Smooth muscle cell of the brain vasculature (primary cell): ENCODE measurements around the gene LRRC7.

ENCODE experiments used
- DNase-seq: peaks from one replicate; pipeline ENCODE4 v3.0.0-alpha.2; 2012; ENCODE audit warnings: low read depth, low spot score

Gene LRRC7

GRCh38 chr1:69765951-69766350 lies 198.2 kb downstream of the LRRC7 start:
- no peak for DNase-seq

DNA sequence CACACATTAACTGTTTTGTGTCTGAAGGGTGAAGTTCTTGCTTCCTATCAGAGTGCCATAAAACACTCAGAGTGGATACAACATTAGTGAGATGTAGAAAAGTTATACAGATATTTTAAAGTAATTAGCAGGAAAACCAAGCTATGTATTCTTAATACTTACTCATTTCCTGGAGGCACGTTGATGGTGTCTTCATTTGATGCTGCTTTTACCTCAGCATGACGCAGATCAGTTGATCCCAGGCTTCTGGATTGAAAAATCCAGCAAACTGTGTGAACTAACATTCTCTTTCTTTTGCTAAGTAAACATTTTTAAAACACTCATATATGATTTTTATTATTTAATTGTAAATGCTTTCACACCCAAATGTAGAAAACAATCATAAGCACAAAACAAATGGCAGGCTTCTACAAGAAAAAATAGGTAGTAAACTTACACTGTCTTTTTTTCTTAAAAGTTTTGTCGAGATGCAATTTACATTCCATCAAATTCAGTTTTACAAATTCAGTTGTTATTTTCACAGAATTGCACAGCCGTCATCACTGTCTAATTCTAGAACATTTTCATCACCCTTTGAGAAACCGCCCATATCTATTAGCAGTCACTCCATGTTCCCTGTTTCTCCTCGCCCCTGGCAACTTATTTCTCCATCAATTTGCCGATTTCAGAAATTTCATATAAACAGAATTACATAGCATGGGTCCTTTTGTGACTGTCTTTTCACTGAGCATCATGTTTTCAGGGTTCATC lies 198.9 kb downstream of the LRRC7 start:
- no peak for DNase-seq

DNA sequence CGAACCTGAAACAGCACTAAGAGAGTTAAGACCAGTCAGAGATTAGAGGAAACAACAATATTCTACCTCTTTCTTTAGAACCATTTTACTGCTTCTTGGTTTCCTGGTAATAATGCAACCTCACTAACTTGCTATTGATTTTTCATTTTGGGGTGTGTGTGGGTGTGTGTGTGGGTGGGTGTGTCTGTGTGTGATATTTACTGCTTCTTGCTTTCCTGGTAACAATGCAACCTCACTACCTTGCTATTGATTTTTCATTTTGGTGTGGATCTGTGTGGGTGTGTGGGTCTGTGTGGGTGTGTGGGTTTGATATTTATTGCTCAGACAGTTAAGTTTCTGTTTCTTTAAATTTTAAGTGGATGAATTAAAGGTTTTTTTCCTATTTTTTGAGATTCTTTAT lies 208.8 kb downstream of the LRRC7 start:
- DNase-seq, result no peak

DNA sequence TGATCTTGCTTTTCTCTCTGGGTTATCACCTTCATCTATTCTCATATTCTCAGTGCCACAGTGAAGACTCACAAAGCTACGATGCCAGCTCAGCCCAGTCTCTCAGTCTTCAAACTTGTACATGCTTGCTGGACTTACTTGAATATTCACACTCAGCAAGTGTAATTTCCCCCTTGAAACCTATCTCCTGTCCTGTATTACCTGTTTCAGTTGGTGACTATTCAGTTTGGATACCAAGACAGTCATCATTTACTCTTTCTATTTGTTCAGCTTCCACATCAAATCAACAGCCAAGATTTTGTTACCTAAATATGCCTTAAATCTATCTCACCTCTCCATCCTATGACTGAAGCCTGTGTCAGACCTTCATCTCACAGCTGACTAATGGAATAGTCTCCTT lies 209.7 kb downstream of the LRRC7 start:
- no peak for DNase-seq

DNA sequence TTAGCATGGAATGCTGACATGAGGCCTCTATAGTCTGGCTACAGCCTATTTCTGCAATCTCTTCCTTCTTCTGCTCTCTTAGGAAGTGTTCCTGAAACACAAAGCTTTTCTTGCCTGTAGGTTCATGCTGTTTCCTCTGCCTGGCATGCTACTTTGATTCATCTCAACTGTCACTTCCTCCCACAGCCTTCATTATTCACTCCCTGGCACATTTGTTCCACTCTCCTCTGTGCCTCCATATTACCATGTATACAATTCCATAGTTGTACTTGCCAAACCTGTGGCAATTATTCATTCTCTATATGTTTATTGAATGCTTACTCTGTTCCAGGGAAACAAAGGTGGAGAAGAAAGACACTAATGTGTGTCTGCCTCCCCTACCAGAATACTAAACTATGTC lies 210.2 kb downstream of the LRRC7 start:
- no peak for DNase-seq

- no peak for DNase-seq
These were observed 219.4 kb downstream of the LRRC7 start for GRCh38 chr1:69787151-69787550.

DNA sequence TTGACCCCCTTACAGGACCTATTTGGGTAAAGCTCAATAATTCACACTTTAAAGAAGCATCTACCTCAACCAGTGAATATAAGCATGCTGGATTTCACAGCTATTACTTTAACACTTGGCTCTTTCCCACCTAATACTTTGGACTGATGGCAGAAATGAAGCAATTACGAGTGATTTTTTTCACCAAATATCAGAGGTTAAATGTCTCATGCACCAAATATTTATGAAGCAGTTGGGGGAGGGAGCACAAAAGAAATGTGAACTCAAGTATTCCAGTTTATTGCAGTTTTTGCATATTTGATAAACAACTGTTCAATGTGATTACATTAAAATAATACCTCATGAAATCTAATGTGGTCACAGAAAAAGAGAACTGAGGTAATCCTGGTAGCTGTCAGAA lies 223.6 kb downstream of the LRRC7 start:
- DNase-seq, result no peak

- no peak for DNase-seq
These were observed 227.1 kb downstream of the LRRC7 start for GRCh38 chr1:69794831-69795230.

DNA sequence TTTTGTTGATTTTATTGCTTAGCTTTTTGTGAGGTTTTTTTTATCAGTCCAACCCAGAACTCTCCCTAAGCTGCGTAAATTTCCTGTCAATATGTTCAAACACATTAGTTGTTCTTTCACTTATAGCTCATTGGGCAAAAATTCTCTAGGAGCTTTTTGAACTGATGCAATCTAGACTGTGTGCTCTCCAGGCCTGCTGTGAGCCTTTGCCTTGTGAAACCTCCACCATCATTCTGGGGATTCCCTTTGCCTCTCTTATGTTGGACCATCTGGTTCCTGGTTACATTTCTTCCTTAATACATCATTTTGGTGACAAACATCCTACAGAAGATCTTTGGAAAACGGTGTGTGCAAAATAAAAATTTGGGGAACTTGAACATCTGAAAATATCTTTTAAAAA lies 247.2 kb downstream of the LRRC7 start:
- DNase-seq, result no peak

DNA sequence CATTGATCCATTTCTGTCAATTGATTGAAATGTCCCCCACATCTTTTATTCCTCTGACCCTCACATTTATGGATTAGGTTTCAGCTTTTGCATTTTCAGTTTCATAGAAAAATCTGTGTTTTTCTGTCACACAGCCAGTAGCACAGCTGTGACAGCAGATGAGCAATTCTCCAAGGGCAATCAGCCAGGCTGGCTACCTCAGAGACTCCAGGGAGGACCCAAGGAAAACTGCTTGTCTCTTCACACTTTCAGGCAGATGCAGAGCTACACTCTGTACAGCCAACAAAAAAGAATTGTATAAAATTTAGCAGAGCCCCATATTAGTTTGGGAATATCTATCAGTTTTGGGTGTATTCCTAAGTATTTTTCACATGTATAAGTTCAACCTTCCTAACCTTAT lies 257.2 kb downstream of the LRRC7 start:
- DNase-seq, result no peak

DNA sequence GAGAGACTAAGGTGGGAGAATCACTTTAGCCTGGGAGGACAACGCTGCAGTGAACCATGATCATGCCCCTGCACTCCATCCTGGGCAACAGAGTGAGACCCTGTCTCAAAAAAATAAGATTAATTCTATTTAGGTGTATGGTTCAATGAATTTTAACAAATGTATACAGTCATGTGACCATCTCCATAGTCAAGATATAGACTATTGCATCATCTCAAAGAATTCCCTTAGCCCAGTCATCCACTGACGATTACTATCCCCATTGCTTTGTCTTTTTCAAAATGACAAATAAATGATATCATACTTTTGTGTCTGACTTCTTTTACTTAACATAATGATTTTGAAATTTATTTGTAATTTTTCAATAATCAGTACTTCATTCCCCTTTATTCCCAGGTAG lies 260.0 kb downstream of the LRRC7 start:
- DNase-seq, result no peak

- no peak for DNase-seq
These were observed 265.8 kb downstream of the LRRC7 start for GRCh38 chr1:69833536-69833935.

DNA sequence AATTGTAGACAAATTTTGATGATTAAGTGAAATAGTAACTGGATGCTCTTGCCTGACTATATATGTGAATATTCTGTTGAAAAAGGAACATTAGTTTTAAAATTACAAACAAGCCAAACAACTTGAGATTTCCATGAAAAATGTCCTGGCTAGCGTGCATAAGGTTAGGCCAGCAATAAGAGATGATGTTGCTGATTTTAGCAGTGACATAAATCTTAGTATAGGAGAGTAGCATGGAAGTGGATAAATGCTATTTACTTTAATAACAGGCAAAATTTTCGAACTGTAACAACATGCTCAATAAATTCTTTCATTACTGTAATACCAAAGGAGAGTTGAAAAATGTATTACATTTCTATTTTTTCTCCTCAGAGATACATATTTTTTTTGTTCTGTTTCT lies 266.6 kb downstream of the LRRC7 start:
- no peak for DNase-seq

GRCh38 chr1:69835955-69836354 lies 268.2 kb downstream of the LRRC7 start:
- DNase-seq, result no peak

DNA sequence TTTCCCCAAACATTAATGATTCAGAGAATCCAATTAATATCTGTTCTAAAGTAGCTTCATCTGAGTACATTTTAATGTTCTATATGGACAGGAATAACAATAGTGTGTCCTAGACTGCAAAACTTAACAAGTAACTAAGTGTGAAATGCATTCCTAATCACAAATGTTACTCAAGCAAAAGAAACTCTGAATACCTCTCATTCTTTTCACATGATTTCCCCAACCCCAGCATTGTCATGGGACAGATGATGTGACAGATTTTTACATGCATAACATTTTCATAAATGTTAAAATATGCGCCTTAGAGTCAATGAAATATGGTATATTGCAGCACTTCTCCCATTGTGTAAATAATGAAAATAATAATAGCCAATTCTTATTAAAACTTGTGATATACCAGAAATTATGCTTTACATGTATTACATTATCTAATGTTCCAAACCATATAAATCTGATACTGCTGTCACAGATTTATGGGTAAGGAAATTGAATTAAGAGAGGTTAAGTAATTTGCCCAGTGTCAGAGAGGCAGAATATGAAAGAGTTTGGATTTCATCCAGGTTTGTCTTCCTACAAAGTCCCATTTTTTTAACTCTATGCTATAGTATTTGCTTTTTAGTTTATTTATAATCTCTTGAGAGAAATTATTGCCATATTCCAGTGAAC lies 269.4 kb downstream of the LRRC7 start:
- no peak for DNase-seq

DNA sequence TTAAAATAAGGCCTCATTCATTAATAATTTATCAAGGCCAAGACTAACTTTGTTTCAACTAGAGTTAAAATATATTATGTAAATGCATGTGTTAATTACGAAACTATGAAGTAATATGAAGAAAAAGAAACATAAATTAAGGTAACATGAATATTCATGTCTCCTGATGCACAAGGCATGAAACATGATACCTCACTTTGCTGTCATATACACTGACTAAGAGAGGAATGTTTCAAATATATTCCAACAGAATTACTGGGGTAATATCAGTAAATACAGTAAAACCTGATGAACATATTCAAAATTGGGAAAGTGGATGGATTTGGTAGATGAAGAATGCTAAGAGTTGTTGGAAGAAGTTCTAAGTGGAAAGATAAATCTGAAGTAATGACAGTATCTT lies 274.6 kb downstream of the LRRC7 start:
- DNase-seq, result no peak

DNA sequence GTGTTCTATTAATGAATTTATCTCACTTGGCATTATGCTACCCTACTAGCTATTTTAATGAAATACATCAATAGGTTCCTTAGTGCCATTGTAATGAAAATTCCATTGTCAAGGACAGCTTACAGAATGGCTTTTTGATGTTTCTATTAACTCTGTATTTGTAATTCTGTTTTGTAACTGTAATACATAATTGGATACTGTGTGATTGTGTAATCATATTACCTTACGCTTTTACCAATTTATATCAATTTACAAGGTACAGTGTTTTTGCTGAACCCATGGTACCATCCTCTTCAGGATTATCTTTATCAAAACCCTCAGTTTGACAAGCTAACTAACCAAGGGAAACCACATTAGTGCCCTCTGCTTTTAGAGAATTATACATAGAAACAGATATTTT lies 277.9 kb downstream of the LRRC7 start:
- DNase-seq, result no peak

DNA sequence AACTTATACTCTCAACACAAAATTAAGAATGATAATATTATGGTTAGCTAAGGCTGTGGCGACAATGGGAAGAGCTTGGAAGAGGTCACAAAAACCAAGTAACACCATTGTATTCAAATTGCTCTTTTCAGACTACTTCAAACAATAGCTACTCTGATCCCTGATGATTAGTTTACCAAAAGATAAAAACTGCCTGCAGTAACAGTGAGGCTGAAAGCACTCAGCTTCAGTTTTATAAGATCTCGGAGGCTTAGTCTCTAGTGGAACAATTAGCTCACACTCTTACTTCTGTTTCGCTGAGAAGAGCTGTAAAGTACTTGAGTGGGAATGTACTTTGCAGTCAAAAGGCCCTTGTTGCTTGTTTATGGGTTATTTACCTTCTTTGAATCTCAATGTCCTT lies 278.5 kb downstream of the LRRC7 start:
- DNase-seq, result no peak

GRCh38 chr1:69847670-69848069 lies 279.9 kb downstream of the LRRC7 start:
- no peak for DNase-seq

DNA sequence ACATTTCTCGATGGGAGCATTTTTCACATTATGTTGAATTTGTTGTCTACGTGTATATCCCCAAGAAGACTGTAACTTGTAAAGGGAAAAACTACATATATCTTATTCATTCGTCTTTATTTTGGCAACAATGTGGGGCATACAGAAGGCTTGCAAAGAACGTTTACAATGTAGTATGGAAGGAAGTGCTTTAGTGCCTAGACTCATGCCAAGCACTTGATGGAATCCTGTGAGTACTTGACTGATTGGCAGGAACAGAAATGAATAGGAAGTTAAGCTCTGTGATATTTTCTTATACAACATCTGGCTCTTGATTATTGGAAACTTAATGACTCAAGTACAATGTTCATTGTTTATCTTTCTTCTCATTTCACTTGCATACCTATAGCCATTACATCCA lies 284.4 kb downstream of the LRRC7 start:
- no peak for DNase-seq

DNA sequence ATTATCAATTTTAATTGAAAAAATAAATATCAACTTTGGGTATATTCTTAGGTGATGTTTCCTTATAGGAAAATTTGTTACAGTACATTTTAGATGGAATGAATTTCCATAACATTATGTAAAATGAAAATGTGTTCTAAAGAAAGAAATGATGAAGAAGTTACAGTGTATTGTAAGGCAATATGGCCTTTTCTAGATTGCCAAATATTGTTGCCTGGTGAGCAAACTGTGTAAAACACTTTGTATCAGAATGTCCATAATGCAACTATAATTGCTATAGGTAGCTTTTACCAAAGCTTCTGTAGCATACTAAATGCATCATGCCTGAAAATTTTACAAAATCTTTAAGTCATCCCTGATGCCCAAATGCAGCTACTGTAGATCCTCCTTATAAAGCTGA lies 285.0 kb downstream of the LRRC7 start:
- no peak for DNase-seq

- no peak for DNase-seq
These were observed 290.8 kb downstream of the LRRC7 start for GRCh38 chr1:69858534-69858933.

DNA sequence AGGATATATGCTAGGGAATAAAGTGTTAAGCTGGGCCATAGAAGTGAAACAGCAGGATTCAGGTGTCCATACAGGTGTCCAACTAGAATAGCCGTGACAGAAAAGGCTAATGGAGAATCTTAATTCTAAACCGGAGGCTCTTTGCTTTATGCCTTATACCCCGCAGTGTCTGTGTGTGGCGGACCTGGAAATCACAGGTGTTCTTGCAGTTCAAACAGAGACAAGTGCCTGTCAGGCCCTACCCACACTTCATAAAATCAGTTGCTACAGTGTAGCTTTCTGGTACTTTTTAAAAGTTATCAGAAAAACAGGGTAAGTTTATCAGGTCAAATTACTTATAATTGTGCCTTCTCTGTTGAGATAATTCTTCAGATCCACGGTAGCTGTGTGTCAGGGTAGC lies 293.9 kb downstream of the LRRC7 start:
- DNase-seq, result no peak

- DNase-seq, result no peak
These were observed 295.2 kb downstream of the LRRC7 start for GRCh38 chr1:69862906-69863305.
